GM23338 (cell line): ENCODE measurements around the gene ELP2.

Source experiments
- CTCF ChIP-seq, 2 experiments: fragments of 200-600 bp in 1 of 2; sonication (generic) in 1 of 2; conservative IDR thresholded peaks; 2 replicates each; pipeline versions ENCODE4 v1.5.1 to v1.6.1; 2016 to 2017; ENCODE audit warnings: antibody characterized with exemption in 2 of 2, low read depth in 2 of 2, mild to moderate bottlenecking in 2 of 2, moderate library complexity in 1 of 2
- EZH2 ChIP-seq: fragments of 200-600 bp; sonication (generic); IDR thresholded peaks from one replicate; pipeline ENCODE4 v1.8.0; 2017; ENCODE audit warnings: antibody characterized with exemption, mild to moderate bottlenecking, low read depth; ENCODE audit not compliant: unreplicated experiment
- EZH2phosphoT487 ChIP-seq: fragments of 200-600 bp; sonication (generic); IDR thresholded peaks from one replicate; pipeline ENCODE4 v1.8.1; 2018; ENCODE audit warnings: antibody characterized with exemption; ENCODE audit not compliant: unreplicated experiment
- NANOG ChIP-seq: IDR thresholded peaks from 2 replicates; pipeline ENCODE4 v1.6.1; 2016; ENCODE audit warnings: antibody characterized with exemption, borderline replicate concordance
- POLR2AphosphoS5 ChIP-seq: IDR thresholded peaks from 2 replicates; pipeline ENCODE4 v1.6.1; 2016; ENCODE audit warnings: antibody characterized with exemption, low read depth
- TF ChIP-seq, protein P1 (sequence below): IDR thresholded peaks from 2 replicates; pipeline ENCODE4 v1.6.1; 2016; ENCODE audit warnings: antibody characterized with exemption
- TF ChIP-seq, protein P2 (sequence below): IDR thresholded peaks from one replicate; pipeline ENCODE4 v1.6.1; 2018; ENCODE audit warnings: antibody characterized with exemption; ENCODE audit not compliant: unreplicated experiment

- no peak for TF ChIP-seq CTCF (conservative IDR thresholded peaks at IDR 0.05; ENCODE audit: low read depth in 2 of 2)
- no peak for TF ChIP-seq POLR2AphosphoS5
- TF ChIP-seq EZH2phosphoT487, result no peak
- TF ChIP-seq EZH2, result no peak
- TF ChIP-seq NANOG, result no peak
- TF ChIP-seq, protein P1, sequence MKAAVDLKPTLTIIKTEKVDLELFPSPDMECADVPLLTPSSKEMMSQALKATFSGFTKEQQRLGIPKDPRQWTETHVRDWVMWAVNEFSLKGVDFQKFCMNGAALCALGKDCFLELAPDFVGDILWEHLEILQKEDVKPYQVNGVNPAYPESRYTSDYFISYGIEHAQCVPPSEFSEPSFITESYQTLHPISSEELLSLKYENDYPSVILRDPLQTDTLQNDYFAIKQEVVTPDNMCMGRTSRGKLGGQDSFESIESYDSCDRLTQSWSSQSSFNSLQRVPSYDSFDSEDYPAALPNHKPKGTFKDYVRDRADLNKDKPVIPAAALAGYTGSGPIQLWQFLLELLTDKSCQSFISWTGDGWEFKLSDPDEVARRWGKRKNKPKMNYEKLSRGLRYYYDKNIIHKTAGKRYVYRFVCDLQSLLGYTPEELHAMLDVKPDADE, result no peak
- TF ChIP-seq, protein P2, sequence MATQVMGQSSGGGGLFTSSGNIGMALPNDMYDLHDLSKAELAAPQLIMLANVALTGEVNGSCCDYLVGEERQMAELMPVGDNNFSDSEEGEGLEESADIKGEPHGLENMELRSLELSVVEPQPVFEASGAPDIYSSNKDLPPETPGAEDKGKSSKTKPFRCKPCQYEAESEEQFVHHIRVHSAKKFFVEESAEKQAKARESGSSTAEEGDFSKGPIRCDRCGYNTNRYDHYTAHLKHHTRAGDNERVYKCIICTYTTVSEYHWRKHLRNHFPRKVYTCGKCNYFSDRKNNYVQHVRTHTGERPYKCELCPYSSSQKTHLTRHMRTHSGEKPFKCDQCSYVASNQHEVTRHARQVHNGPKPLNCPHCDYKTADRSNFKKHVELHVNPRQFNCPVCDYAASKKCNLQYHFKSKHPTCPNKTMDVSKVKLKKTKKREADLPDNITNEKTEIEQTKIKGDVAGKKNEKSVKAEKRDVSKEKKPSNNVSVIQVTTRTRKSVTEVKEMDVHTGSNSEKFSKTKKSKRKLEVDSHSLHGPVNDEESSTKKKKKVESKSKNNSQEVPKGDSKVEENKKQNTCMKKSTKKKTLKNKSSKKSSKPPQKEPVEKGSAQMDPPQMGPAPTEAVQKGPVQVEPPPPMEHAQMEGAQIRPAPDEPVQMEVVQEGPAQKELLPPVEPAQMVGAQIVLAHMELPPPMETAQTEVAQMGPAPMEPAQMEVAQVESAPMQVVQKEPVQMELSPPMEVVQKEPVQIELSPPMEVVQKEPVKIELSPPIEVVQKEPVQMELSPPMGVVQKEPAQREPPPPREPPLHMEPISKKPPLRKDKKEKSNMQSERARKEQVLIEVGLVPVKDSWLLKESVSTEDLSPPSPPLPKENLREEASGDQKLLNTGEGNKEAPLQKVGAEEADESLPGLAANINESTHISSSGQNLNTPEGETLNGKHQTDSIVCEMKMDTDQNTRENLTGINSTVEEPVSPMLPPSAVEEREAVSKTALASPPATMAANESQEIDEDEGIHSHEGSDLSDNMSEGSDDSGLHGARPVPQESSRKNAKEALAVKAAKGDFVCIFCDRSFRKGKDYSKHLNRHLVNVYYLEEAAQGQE, result no peak
These were observed 28.7 kb downstream of the ELP2 start for GRCh38 chr18:36158266-36158867.
